ENCODE results near the gene ABCB6. TPM values are rescaled to one million over a fixed set of nuclear protein-coding genes. Genes with fewer than 3 reads are reported as not detected.

ABCB6 gene
- total and polyA plus RNA-seq, 10 of the 15 experiments (the other 5 are each of a cell fraction or from before 2014, with no cell fraction given): 2.3 to 22.1 (median 13.8) TPM

GRCh38 chr2:219160186-219161017, 58.4 kb downstream of the ABCB6 start, which contains the start of gene NHEJ1 (continued):
- TF ChIP-seq SUPT20H (IDR thresholded peaks at IDR 0.05; ENCODE audit: borderline replicate concordance, control insufficient read depth, low read depth, low read length): no peak
- TF ChIP-seq IRF3 (IDR thresholded peaks at IDR 0.05): no peak
- TF ChIP-seq, protein P1, sequence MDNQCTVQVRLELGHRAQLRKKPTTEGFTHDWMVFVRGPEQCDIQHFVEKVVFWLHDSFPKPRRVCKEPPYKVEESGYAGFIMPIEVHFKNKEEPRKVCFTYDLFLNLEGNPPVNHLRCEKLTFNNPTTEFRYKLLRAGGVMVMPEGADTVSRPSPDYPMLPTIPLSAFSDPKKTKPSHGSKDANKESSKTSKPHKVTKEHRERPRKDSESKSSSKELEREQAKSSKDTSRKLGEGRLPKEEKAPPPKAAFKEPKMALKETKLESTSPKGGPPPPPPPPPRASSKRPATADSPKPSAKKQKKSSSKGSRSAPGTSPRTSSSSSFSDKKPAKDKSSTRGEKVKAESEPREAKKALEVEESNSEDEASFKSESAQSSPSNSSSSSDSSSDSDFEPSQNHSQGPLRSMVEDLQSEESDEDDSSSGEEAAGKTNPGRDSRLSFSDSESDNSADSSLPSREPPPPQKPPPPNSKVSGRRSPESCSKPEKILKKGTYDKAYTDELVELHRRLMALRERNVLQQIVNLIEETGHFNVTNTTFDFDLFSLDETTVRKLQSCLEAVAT (IDR thresholded peaks at IDR 0.05): 0 out of 2 replicates have a peak, but pooled peaks have one; percentile 38
- 0 out of 2 replicates have a peak, but pooled peaks have one; percentile 9 for TF ChIP-seq RELB (IDR thresholded peaks at IDR 0.05; ENCODE audit: low read depth)
- TF ChIP-seq REST (IDR thresholded peaks at IDR 0.05; ENCODE audit: low read depth, low read length): no peak
- TF ChIP-seq EED (IDR thresholded peaks at IDR 0.05; ENCODE audit: low read depth): no peak; the same call in 1 of the 2 replicates
- no peak for TF ChIP-seq WRNIP1 (IDR thresholded peaks at IDR 0.05; ENCODE audit: borderline replicate concordance, low read depth, low read length)
- no peak for TF ChIP-seq PKNOX1 (IDR thresholded peaks at IDR 0.05)
- no peak for TF ChIP-seq USF2 (IDR thresholded peaks at IDR 0.05; ENCODE audit: borderline replicate concordance, low read depth, low read length)
- no peak for TF ChIP-seq KDM1A (IDR thresholded peaks at IDR 0.05; ENCODE audit: borderline replicate concordance)
- TF ChIP-seq EP300 (IDR thresholded peaks at IDR 0.05; ENCODE audit: borderline replicate concordance in 1 of 2, control insufficient read depth in 1 of 2, low read depth in 2 of 2, low read length in 2 of 2): no peak
- TF ChIP-seq TCF7 (IDR thresholded peaks at IDR 0.05; ENCODE audit: borderline replicate concordance): no peak
- no peak for TF ChIP-seq TARDBP (IDR thresholded peaks at IDR 0.05; ENCODE audit: borderline replicate concordance)
- TF ChIP-seq GABPA (IDR thresholded peaks at IDR 0.05; ENCODE audit: low read depth): no peak

Measured in GM12878 (cell line).